Liver (tissue), 9 donors: Measurements from ENCODE around the gene NFIA. TPM values are rescaled to one million over a fixed set of nuclear protein-coding genes. Genes with fewer than 3 reads are reported as not detected.

Experiments
- DNase-seq: peaks from one replicate; pipeline ENCODE4 v3.0.0-alpha.2; 2017; ENCODE audit warnings: low spot score
- H3K27ac ChIP-seq, 2 donors: one replicate each; pipeline ENCODE4 v1.7.0; 2013; ENCODE audit warnings: inconsistent platforms in 2 of 2, low read length in 2 of 2, control low read depth in 1 of 2, low read depth in 1 of 2, mild to moderate bottlenecking in 1 of 2
- H3K27me3 ChIP-seq, 4 donors: one replicate each; pipeline versions ENCODE4 v1.6.1 to v1.7.0; 2013; ENCODE audit warnings: low read length in 3 of 4, inconsistent platforms in 1 of 4, mild to moderate bottlenecking in 1 of 4, moderate library complexity in 1 of 4; ENCODE audit not compliant: control insufficient read depth in 4 of 4, insufficient read depth in 4 of 4
- H3K36me3 ChIP-seq, 4 donors: one replicate each; pipeline versions ENCODE4 v1.6.1 to v1.7.0; 2013; ENCODE audit warnings: low read length in 3 of 4, mild to moderate bottlenecking in 3 of 4, low read depth in 1 of 4, moderate library complexity in 1 of 4; ENCODE audit not compliant: control insufficient read depth in 4 of 4, insufficient read depth in 3 of 4
- H3K4me1 ChIP-seq, 4 donors: one replicate each; pipeline versions ENCODE4 v1.6.1 to v1.7.0; 2013; ENCODE audit warnings: low read length in 3 of 4, mild to moderate bottlenecking in 3 of 4, moderate library complexity in 1 of 4; ENCODE audit not compliant: control insufficient read depth in 4 of 4, insufficient read depth in 4 of 4
- H3K4me3 ChIP-seq, 3 donors: one replicate each; pipeline versions ENCODE4 v1.6.1 to v1.7.0; 2013; ENCODE audit warnings: low read length in 3 of 3, control low read depth in 1 of 3, low read depth in 1 of 3, mild to moderate bottlenecking in 1 of 3
- H3K9ac ChIP-seq, 2 donors: one replicate each; pipeline ENCODE4 v1.7.0; 2013; ENCODE audit warnings: low read length in 2 of 2, mild to moderate bottlenecking in 2 of 2, moderate library complexity in 2 of 2, control low read depth in 1 of 2, low read depth in 1 of 2
- H3K9me3 ChIP-seq, 4 donors: one replicate each; pipeline versions ENCODE4 v1.6.1 to v1.7.0; 2013; ENCODE audit warnings: low read length in 3 of 4; ENCODE audit not compliant: control insufficient read depth in 4 of 4
- ATF3 ChIP-seq: IDR thresholded peaks from 2 replicates; pipeline ENCODE4 v1.6.1; 2016; ENCODE audit warnings: antibody characterized with exemption
- EGR1 ChIP-seq, 2 donors: IDR thresholded peaks; 2 replicates each; pipeline ENCODE4 v1.6.1; 2016 to 2018; ENCODE audit warnings: antibody characterized with exemption in 2 of 2, low read depth in 2 of 2
- GABPA ChIP-seq, 2 donors: IDR thresholded peaks in 1 of 2; conservative IDR thresholded peaks in 1 of 2; 2 replicates each; pipeline ENCODE4 v1.6.1; 2016; ENCODE audit warnings: antibody characterized with exemption in 2 of 2, mild to moderate bottlenecking in 1 of 2, moderate library complexity in 1 of 2
- HNF4A ChIP-seq, 2 donors: conservative IDR thresholded peaks; 2 replicates each; pipeline ENCODE4 v1.6.1; 2016; ENCODE audit warnings: antibody characterized with exemption in 2 of 2, mild to moderate bottlenecking in 2 of 2
- HNF4G ChIP-seq: IDR thresholded peaks from 2 replicates; pipeline ENCODE4 v1.6.1; 2016; ENCODE audit warnings: antibody characterized with exemption
- JUND ChIP-seq, 2 donors: IDR thresholded peaks; 2 replicates each; pipeline ENCODE4 v1.6.1; 2016; ENCODE audit warnings: antibody characterized with exemption in 2 of 2
- NR2F2 ChIP-seq: IDR thresholded peaks from 2 replicates; pipeline ENCODE4 v1.6.1; 2016; ENCODE audit warnings: antibody characterized with exemption
- RAD21 ChIP-seq, 2 donors: IDR thresholded peaks; 2 replicates each; pipeline ENCODE4 v1.6.1; 2016; ENCODE audit warnings: antibody characterized with exemption in 2 of 2, mild to moderate bottlenecking in 2 of 2
- RXRA ChIP-seq, 2 donors: IDR thresholded peaks; 2 replicates each; pipeline ENCODE4 v1.6.1; 2017 to 2018; ENCODE audit warnings: antibody characterized with exemption in 2 of 2, mild to moderate bottlenecking in 1 of 2
- SP1 ChIP-seq: IDR thresholded peaks from 2 replicates; pipeline ENCODE4 v1.6.1; 2018; ENCODE audit warnings: antibody characterized with exemption, mild to moderate bottlenecking
- TAF1 ChIP-seq: conservative IDR thresholded peaks from 2 replicates; pipeline ENCODE4 v1.6.1; 2016; ENCODE audit warnings: antibody characterized with exemption, mild to moderate bottlenecking
- YY1 ChIP-seq: IDR thresholded peaks from 2 replicates; pipeline ENCODE4 v1.6.1; 2016; ENCODE audit warnings: antibody characterized with exemption, mild to moderate bottlenecking
- WGBS: extraction: QIAGEN DNeasy Blood & Tissue Kit; methylation state at CpG from one replicate; pipeline ENCODE4 v1.1.7; 2013; 5-methylcytosine and 5-hydroxymethylcytosine counted together
- polyA plus RNA-seq, 2 donors: library from polyadenylated mRNA; stranded (reverse) in 1 of 2; unstranded in 1 of 2; fragments of 200-250 nt in 1 of 2; fragments of >200 nt in 1 of 2; fragmentation: Nextera tagmentation in 1 of 2; extraction: Ambion mirVana in 1 of 2; gene quantifications; one replicate each; pipeline versions ENCODE4 v1.2.1 to v1.2.3, GENCODE V29; 2013 to 2015
- total RNA-seq, 2 donors: library from RNA; depleted of rRNA; stranded (reverse); fragments of >200 nt; gene quantifications; one replicate each; pipeline ENCODE4 v1.2.3, GENCODE V29; 2014
- TF ChIP-seq, protein P1 (sequence below): fragments of 150-350 bp; IDR thresholded peaks from 2 replicates; pipeline ENCODE4 v1.5.1; 2017; ENCODE audit warnings: improper control_type of control experiment, low read depth, low read length; ENCODE audit not compliant: missing input control
- donor health status: healthy.
- donor health status: healthy.
- donor health status: healthy.
- donor health status: healthy.
- donor health status: healthy.

The NFIA gene
- total and polyA plus RNA-seq, 4 donors: 6.8 to 53.7 (median 22.2) TPM

DNA sequence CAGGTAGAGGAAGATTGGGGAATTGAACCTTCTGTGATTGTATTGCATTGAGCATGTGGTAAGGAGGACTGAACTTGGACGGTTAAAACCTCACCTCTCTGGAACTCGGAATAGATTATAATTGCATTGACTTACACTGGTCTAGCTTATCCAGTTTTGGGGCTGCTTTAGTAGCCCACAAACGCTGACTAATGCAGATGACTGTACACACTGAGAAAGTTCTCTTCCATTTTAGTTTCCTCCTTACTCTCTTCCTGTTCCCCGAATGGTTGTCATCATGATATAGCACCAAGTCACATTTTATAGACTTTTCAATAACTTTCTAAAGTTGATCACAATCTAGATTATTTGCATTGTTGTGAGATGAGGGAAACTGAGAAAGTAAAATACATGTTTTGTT is 78.2 kb downstream of the NFIA start:
- Histone ChIP-seq H3K9me3 (no peaks in the 10 kb centered on the region), H3K36me3 (peaks cover 0 to 5% (median 1%) of the 10 kb centered on the region in 4 donors), H3K27ac (no peak overlapping the region), H3K27me3 (no peaks in the 10 kb centered on the region), H3K4me3 (no peak overlapping the region), H3K4me1 (peaks cover 4 to 37% (median 20%) of the 10 kb centered on the region in 4 donors), H3K9ac (no peak overlapping the region)
- DNase-seq: no peak
- no peak for TF ChIP-seq YY1
- WGBS: 87% methylated on average over 4 of the region's 4 CpGs

DNA sequence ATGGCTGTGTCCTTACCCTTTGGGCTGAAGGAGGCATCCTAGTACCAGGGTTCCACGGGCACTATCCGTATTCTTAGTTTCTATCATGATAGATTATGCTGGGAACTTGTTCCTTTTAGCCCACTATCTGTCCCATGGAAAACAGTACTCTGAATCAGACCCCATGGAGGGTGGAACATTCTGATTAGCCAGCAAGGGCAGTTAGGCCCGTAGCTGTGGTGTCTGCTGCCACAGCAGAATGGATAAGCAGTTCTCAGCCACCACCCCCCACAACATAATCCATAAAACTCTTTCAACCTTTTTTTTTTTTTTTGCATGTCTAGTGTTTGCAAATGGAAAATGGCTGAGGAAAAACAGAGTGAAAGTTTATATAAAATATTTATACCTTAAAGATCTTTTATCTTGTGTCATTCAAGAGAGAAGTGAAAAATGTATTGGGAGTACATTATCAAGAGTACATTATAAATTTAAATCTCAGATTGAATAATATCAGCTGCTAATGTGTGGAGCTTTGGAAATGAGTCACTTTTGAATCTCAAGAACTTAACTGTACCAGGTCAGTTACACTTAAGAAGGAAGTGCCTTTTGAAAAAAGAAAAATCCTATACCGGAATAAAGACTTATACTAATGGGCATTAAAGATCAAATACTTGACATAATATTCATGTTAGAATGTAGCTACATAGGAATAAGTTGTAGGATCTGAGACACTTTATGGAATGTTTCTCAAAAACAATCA is 80.3 kb downstream of the NFIA start:
- H3K4me3 ChIP-seq: no peak overlapping the region
- H3K9me3 ChIP-seq: no peaks in the 10 kb centered on the region
- no peak overlapping the region for H3K27ac ChIP-seq
- H3K4me1 ChIP-seq: peaks cover 0 to 23% (median 5%) of the 10 kb centered on the region in 4 donors
- H3K27me3 ChIP-seq: no peaks in the 10 kb centered on the region
- DNase-seq: no peak
- H3K9ac ChIP-seq: no peak overlapping the region
- WGBS: 85% methylated on average over 4 of the region's 4 CpGs
- TF ChIP-seq RXRA (IDR thresholded peaks at IDR 0.05) (no peak), ATF3 (no peak), SP1 (no peak), RAD21 (IDR thresholded peaks at IDR 0.05) (no peak), NR2F2 (no peak), TAF1 (no peak), YY1 (no peak), GABPA (IDR thresholded peaks at IDR 0.05 in 1 of 2, conservative IDR thresholded peaks at IDR 0.05 in 1 of 2) (no peak), HNF4G (no peak), HNF4A (conservative IDR thresholded peaks at IDR 0.05) (no peak), EGR1 (IDR thresholded peaks at IDR 0.05; ENCODE audit: low read depth in 2 of 2) (no peak)
- TF ChIP-seq, protein P1, sequence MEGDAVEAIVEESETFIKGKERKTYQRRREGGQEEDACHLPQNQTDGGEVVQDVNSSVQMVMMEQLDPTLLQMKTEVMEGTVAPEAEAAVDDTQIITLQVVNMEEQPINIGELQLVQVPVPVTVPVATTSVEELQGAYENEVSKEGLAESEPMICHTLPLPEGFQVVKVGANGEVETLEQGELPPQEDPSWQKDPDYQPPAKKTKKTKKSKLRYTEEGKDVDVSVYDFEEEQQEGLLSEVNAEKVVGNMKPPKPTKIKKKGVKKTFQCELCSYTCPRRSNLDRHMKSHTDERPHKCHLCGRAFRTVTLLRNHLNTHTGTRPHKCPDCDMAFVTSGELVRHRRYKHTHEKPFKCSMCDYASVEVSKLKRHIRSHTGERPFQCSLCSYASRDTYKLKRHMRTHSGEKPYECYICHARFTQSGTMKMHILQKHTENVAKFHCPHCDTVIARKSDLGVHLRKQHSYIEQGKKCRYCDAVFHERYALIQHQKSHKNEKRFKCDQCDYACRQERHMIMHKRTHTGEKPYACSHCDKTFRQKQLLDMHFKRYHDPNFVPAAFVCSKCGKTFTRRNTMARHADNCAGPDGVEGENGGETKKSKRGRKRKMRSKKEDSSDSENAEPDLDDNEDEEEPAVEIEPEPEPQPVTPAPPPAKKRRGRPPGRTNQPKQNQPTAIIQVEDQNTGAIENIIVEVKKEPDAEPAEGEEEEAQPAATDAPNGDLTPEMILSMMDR: no peak
- peaks cover 0 to 5% (median 1%) of the 10 kb centered on the region in 4 donors for H3K36me3 ChIP-seq

DNA sequence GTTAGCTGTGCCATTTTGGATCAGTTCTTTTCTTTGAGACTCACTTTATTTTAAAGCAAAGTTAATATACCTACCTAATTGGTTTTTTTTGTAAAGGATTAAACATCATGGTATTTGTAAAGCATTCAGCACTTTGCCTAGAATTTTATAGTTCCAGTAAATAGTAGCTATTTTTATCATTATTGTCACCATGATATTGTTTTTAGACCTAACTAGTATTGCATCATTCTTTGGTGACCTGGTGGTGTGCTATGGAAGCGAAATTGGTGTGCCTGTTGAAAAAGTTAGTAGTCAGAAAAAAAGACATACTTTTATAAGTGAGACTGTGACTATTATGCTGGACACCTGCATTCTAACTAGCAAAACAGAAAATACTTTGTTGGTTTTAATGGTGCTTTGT is 81.0 kb downstream of the NFIA start:
- Histone ChIP-seq H3K36me3 (peaks cover 0 to 5% (median 1%) of the 10 kb centered on the region in 4 donors), H3K9me3 (no peaks in the 10 kb centered on the region), H3K27ac (no peak overlapping the region), H3K4me3 (no peak overlapping the region), H3K27me3 (no peaks in the 10 kb centered on the region), H3K9ac (no peak overlapping the region), H3K4me1 (peaks cover 0 to 23% (median 3%) of the 10 kb centered on the region in 4 donors)
- DNase-seq: no peak
- TF ChIP-seq JUND (IDR thresholded peaks at IDR 0.05): no peak
- WGBS: 99% methylated on average over 1 of the region's 1 CpG
